ENCODE data around the gene CYP19A1.

GRCh38 chr15:51386029-51386428, 47.6 kb upstream of the CYP19A1 start:
- no peak for TF ChIP-seq POLR2A (IDR thresholded peaks at IDR 0.05; ENCODE audit: low read depth, low read length)
- no peak for TF ChIP-seq TAF1 (IDR thresholded peaks at IDR 0.05; ENCODE audit: low read depth, low read length)
- TF ChIP-seq POLR2AphosphoS5 (IDR thresholded peaks at IDR 0.05; ENCODE audit: low read depth, low read length), result no peak
